OCI-LY1 (cell line): Measurements from ENCODE around the gene PREB.

Experiments
- H2AFZ ChIP-seq: fragments of 200-600 bp; sonication (generic), shearing (Covaris generic); 2 replicates; pipeline ENCODE4 v1.6.0; 2014; ENCODE audit warnings: antibody characterized with exemption, mild to moderate bottlenecking, low read length
- H3F3A ChIP-seq: fragments of 200-600 bp; sonication (generic), shearing (Covaris generic); 2 replicates; pipeline ENCODE4 v1.6.0; 2014; ENCODE audit warnings: mild to moderate bottlenecking, antibody characterized with exemption, low read length, moderate library complexity; ENCODE audit not compliant: insufficient read depth
- H3K27ac ChIP-seq: fragments of 200-600 bp; sonication (generic); 2 replicates; pipeline ENCODE4 v1.5.1; 2014; ENCODE audit warnings: low read length, mixed run types, mild to moderate bottlenecking, low read depth; ENCODE audit not compliant: poor library complexity, severe bottlenecking
- H3K27me3 ChIP-seq: fragments of 200-600 bp; sonication (generic); 2 replicates; pipeline ENCODE4 v1.6.0; 2014; ENCODE audit warnings: antibody characterized with exemption, mild to moderate bottlenecking, low read length, moderate library complexity; ENCODE audit not compliant: insufficient read depth
- H3K36me3 ChIP-seq: fragments of 200-600 bp; sonication (generic); 2 replicates; pipeline ENCODE4 v1.6.1; 2014; ENCODE audit warnings: mild to moderate bottlenecking, antibody characterized with exemption, low read length, moderate library complexity, mixed read lengths; ENCODE audit not compliant: insufficient read depth
- H3K4me1 ChIP-seq: fragments of 200-600 bp; sonication (generic); 2 replicates; pipeline ENCODE4 v1.5.1; 2014; ENCODE audit warnings: mild to moderate bottlenecking, low read length, moderate library complexity; ENCODE audit not compliant: insufficient read depth, severe bottlenecking
- H3K4me2 ChIP-seq: fragments of 200-600 bp; sonication (generic), shearing (Covaris generic); 2 replicates; pipeline ENCODE4 v1.6.1; 2014; ENCODE audit warnings: low read length
- H3K4me3 ChIP-seq: fragments of 200-600 bp; sonication (generic); 2 replicates; pipeline ENCODE4 v1.5.1; 2014; ENCODE audit warnings: low read length, low read depth, mild to moderate bottlenecking, mixed read lengths; ENCODE audit not compliant: poor library complexity, severe bottlenecking
- H3K79me2 ChIP-seq: fragments of 200-600 bp; shearing (Covaris generic); 2 replicates; pipeline ENCODE4 v1.6.1; 2016; ENCODE audit warnings: mixed run types, low read length, mixed read lengths; ENCODE audit not compliant: insufficient read depth
- H3K9ac ChIP-seq: fragments of 200-600 bp; sonication (generic), shearing (Covaris generic); 2 replicates; pipeline ENCODE4 v1.6.1; 2014; ENCODE audit warnings: mild to moderate bottlenecking, low read length, mixed read lengths
- H3K9me2 ChIP-seq: fragments of 200-600 bp; sonication (generic), shearing (Covaris generic); 2 replicates; pipeline ENCODE4 v1.6.1; 2014; ENCODE audit warnings: low read depth, mild to moderate bottlenecking, low read length, mixed read lengths
- H3K9me3 ChIP-seq: fragments of 200-600 bp; shearing (Covaris generic); 2 replicates; pipeline ENCODE4 v1.6.1; 2014; ENCODE audit warnings: low read length, mixed read lengths
- H4K20me1 ChIP-seq: fragments of 200-600 bp; sonication (generic), shearing (Covaris generic); 2 replicates; pipeline ENCODE4 v1.6.0; 2016; ENCODE audit warnings: mild to moderate bottlenecking, low read length; ENCODE audit not compliant: insufficient read depth
- CTCF ChIP-seq: fragments of 200-600 bp; sonication (generic), shearing (Covaris generic); IDR thresholded peaks from 2 replicates; pipeline ENCODE4 v1.5.1; 2017; ENCODE audit warnings: mild to moderate bottlenecking, antibody characterized with exemption, low read length, moderate library complexity, mixed read lengths
- EZH2 ChIP-seq: fragments of 200-600 bp; sonication (generic), shearing (Covaris generic); IDR thresholded peaks from 2 replicates; pipeline ENCODE4 v1.8.0; 2017; ENCODE audit warnings: borderline replicate concordance, mixed run types, mild to moderate bottlenecking, antibody characterized with exemption, low read length, moderate library complexity, mixed read lengths

Gene PREB

GRCh38 chr2:27126252-27126710 is 8.2 kb downstream of the PREB start:
- H2AFZ ChIP-seq = no peak overlapping the region
- H3K9ac ChIP-seq = no peak overlapping the region
- H3K4me2 ChIP-seq = no peak overlapping the region
- H3K4me1 ChIP-seq = peaks cover 12% of the 10 kb centered on the region
- no peaks in the 10 kb centered on the region for H3K9me3 ChIP-seq
- H3F3A ChIP-seq = no peaks in the 10 kb centered on the region
- H3K36me3 ChIP-seq = peaks cover 18% of the 10 kb centered on the region
- no peak overlapping the region for H3K27ac ChIP-seq
- H3K9me2 ChIP-seq = no peaks in the 10 kb centered on the region
- no peaks in the 10 kb centered on the region for H4K20me1 ChIP-seq
- H3K79me2 ChIP-seq = no peaks in the 10 kb centered on the region
- TF ChIP-seq CTCF (no peak), EZH2 (no peak)
- no peak overlapping the region for H3K4me3 ChIP-seq
- no peaks in the 10 kb centered on the region for H3K27me3 ChIP-seq

DNA sequence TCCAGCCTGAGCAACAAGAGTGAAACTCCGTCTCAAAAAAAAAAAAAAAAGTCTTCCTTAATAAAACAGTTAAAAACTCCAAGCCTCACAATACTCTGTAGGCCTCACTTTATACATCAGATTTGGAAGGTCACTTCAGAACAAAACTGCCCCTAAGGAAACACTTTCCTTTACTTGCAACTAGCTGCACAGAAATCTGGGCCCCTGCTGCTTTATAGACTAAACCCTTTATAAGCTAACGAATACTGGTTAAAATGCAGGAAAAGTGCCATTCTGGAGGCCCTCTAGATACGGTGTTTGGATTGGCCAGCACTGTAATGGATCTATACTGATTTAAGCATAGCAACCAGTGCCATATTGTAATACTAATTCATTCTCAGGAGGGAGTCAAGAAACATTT is 9.3 kb downstream of the PREB start:
- H3K36me3 ChIP-seq = peaks cover 6% of the 10 kb centered on the region; the same call in 1 of the 2 replicates
- H3K4me3 ChIP-seq = no peak overlapping the region
- H3K9ac ChIP-seq = no peak overlapping the region
- peaks cover 12% of the 10 kb centered on the region for H3K4me1 ChIP-seq
- no peak overlapping the region for H2AFZ ChIP-seq
- H3K79me2 ChIP-seq = no peaks in the 10 kb centered on the region
- H3K27ac ChIP-seq = no peak overlapping the region
- H3K9me3 ChIP-seq = no peaks in the 10 kb centered on the region
- H3F3A ChIP-seq = no peaks in the 10 kb centered on the region
- no peaks in the 10 kb centered on the region for H4K20me1 ChIP-seq
- H3K4me2 ChIP-seq = no peak overlapping the region
- H3K9me2 ChIP-seq = no peaks in the 10 kb centered on the region
- no peaks in the 10 kb centered on the region for H3K27me3 ChIP-seq
- TF ChIP-seq EZH2 = no peak
- no peak for TF ChIP-seq CTCF

- peaks cover 17% of the 10 kb centered on the region for H3K4me1 ChIP-seq
- no peaks in the 10 kb centered on the region for H4K20me1 ChIP-seq
- TF ChIP-seq CTCF (no peak), EZH2 (no peak)
- H3K9me3 ChIP-seq = no peaks in the 10 kb centered on the region
- peak within 1 kb of the TSS; percentile 35; the same call in 1 of the 2 replicates for H3K9ac ChIP-seq
- H3F3A ChIP-seq = no peaks in the 10 kb centered on the region
- no peaks in the 10 kb centered on the region for H3K79me2 ChIP-seq
- no peaks in the 10 kb centered on the region for H3K27me3 ChIP-seq
- H3K9me2 ChIP-seq = no peaks in the 10 kb centered on the region
- H3K4me2 ChIP-seq = peak within 1 kb of the TSS; percentile 67
- H2AFZ ChIP-seq = peak within 1 kb of the TSS; percentile 67; the same call in 1 of the 2 replicates
- no peaks in the 10 kb centered on the region for H3K36me3 ChIP-seq
- peak within 1 kb of the TSS; percentile 60 for H3K4me3 ChIP-seq
- no peak within 1 kb of the TSS for H3K27ac ChIP-seq
Measured at GRCh38 chr2:27123302-27124150, 10.9 kb downstream of the PREB start, which contains the start of gene ABHD1. Gene ABHD1, plus strand, starts transcription at chr2:27123815. Its CDS starts 134 bp downstream, at chr2:27123949.
